Thyroid gland (tissue), 4 donors: Measurements from ENCODE around the gene NUBPL.

Experiments used
- CTCF ChIP-seq, 6 experiments: fragments of 200-600 bp in 3 of 6; fragments of 450-650 bp in 3 of 6; sonication (generic) in 3 of 6; IDR thresholded peaks; one replicate each; pipeline ENCODE4 v1.5.1; 2016 to 2019; ENCODE audit warnings: antibody characterized with exemption in 6 of 6, mild to moderate bottlenecking in 2 of 6, inconsistent platforms in 1 of 6, moderate library complexity in 1 of 6
- POLR2A ChIP-seq, 2 donors: fragments of 450-650 bp; IDR thresholded peaks; one replicate each; pipeline ENCODE4 v1.6.1; 2017; ENCODE audit warnings: antibody characterized with exemption in 2 of 2, mild to moderate bottlenecking in 2 of 2, moderate library complexity in 1 of 2

GRCh38 chr14:31726337-31726736 lies 165.1 kb downstream of the NUBPL start:
- TF ChIP-seq POLR2A (IDR thresholded peaks at IDR 0.05) = no peak
- TF ChIP-seq CTCF (IDR thresholded peaks at IDR 0.05) = no peak
